SU-DHL-6 (cell line): ENCODE data around the gene SLC38A10.

Experiments used
- EZH2phosphoT487 ChIP-seq: fragments of 200-600 bp; sonication (generic), shearing (Covaris generic); conservative IDR thresholded peaks from 2 replicates; pipeline ENCODE4 v1.6.1; 2018; ENCODE audit warnings: mild to moderate bottlenecking, antibody characterized with exemption, low read length, moderate library complexity, mixed read lengths
- TF ChIP-seq, protein P1 (sequence below): fragments of 200-600 bp; sonication (generic); IDR thresholded peaks from one replicate; pipeline ENCODE4 v1.5.1; 2017; ENCODE audit warnings: antibody characterized with exemption, mild to moderate bottlenecking, low read length, moderate library complexity; ENCODE audit not compliant: insufficient read depth, poor library complexity, severe bottlenecking

DNA sequence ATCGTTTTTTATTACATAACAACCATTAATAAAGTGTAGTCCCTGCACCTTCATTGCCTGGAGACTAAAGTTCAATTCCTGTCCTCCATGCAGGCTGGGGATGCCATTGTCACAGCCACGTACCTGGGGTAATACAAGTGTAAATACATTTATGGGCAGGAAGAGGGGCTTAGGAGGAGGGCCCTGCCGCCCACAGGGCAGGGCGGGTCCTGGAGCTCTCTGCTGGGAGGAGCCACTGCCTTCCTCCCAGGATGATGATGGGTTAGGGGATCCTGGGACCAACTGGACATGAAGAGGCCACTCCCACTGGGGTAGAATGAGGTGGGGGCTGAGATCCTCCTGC is 44.1 kb upstream of the SLC38A10 start:
- TF ChIP-seq EZH2phosphoT487: no peak
- TF ChIP-seq, protein P1, sequence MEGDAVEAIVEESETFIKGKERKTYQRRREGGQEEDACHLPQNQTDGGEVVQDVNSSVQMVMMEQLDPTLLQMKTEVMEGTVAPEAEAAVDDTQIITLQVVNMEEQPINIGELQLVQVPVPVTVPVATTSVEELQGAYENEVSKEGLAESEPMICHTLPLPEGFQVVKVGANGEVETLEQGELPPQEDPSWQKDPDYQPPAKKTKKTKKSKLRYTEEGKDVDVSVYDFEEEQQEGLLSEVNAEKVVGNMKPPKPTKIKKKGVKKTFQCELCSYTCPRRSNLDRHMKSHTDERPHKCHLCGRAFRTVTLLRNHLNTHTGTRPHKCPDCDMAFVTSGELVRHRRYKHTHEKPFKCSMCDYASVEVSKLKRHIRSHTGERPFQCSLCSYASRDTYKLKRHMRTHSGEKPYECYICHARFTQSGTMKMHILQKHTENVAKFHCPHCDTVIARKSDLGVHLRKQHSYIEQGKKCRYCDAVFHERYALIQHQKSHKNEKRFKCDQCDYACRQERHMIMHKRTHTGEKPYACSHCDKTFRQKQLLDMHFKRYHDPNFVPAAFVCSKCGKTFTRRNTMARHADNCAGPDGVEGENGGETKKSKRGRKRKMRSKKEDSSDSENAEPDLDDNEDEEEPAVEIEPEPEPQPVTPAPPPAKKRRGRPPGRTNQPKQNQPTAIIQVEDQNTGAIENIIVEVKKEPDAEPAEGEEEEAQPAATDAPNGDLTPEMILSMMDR: no peak
